Urinary bladder (tissue), 4 donors: Measurements from ENCODE around the gene MYH14. TPM values are rescaled to one million over a fixed set of nuclear protein-coding genes. Genes with fewer than 3 reads are reported as not detected.
A peak's percentile ranks its signal among the peaks of the same experiment; 100 is the strongest.

Experiments used
- DNase-seq: peaks from one replicate; pipeline ENCODE4 v3.0.0-alpha.2; 2015; ENCODE audit errors: extremely low spot score
- H3K27ac ChIP-seq: one replicate; pipeline ENCODE4 v1.5.1; 2013; ENCODE audit warnings: low read depth, mild to moderate bottlenecking, moderate library complexity
- H3K36me3 ChIP-seq: one replicate; pipeline ENCODE4 v1.6.1; 2013; ENCODE audit warnings: mild to moderate bottlenecking, moderate library complexity; ENCODE audit not compliant: insufficient read depth
- H3K4me1 ChIP-seq: one replicate; pipeline ENCODE4 v1.6.1; 2013; ENCODE audit warnings: mild to moderate bottlenecking, moderate library complexity; ENCODE audit not compliant: insufficient read depth
- H3K4me3 ChIP-seq: one replicate; pipeline ENCODE4 v1.5.1; 2013; ENCODE audit warnings: low read depth, low read length
- WGBS: extraction: QIAGEN DNeasy Blood & Tissue Kit; methylation state at CpG from one replicate; pipeline ENCODE4 v1.1.7; 2013; 5-methylcytosine and 5-hydroxymethylcytosine counted together
- polyA plus RNA-seq: library from polyadenylated mRNA; stranded (reverse); fragments of 200-250 nt; gene quantifications from one replicate; pipeline ENCODE4 v1.2.3, GENCODE V29; 2013
- total RNA-seq: library from RNA; depleted of rRNA; stranded (reverse); fragments of >200 nt; gene quantifications from one replicate; pipeline ENCODE4 v1.2.3, GENCODE V29; 2014
- donor health status: healthy with polysubstance abuse.
- donor health status: healthy.

Gene MYH14
- total and polyA plus RNA-seq, 2 donors, result 7.0 to 15.5 TPM

- 87% methylated on average over 20 of the region's 20 CpGs for whole genome bisulfite sequencing
- H3K4me3 ChIP-seq, result no peak overlapping the region
- no peaks in the 10 kb centered on the region for H3K36me3 ChIP-seq
- DNase-seq, result no peak
- no peak overlapping the region for H3K27ac ChIP-seq
- no peaks in the 10 kb centered on the region for H3K4me1 ChIP-seq
Measured at GRCh38 chr19:50320596-50320995, 117.2 kb downstream of the MYH14 start.

- H3K36me3 ChIP-seq, result no peaks in the 10 kb centered on the region
- WGBS, result 90% methylated on average over 4 of the region's 4 CpGs
- DNase-seq, result no peak
- H3K4me1 ChIP-seq, result no peaks in the 10 kb centered on the region
- no peak overlapping the region for H3K27ac ChIP-seq
- H3K4me3 ChIP-seq, result no peak overlapping the region
Measured at GRCh38 chr19:50321831-50322230, 118.4 kb downstream of the MYH14 start.

GRCh38 chr19:50322234-50322633 lies 118.8 kb downstream of the MYH14 start:
- no peaks in the 10 kb centered on the region for H3K36me3 ChIP-seq
- 75% methylated on average over 12 of the region's 12 CpGs for WGBS
- no peaks in the 10 kb centered on the region for H3K4me1 ChIP-seq
- no peak overlapping the region for H3K4me3 ChIP-seq
- H3K27ac ChIP-seq, result no peak overlapping the region
- DNase-seq, result no peak

- Histone ChIP-seq H3K4me1 (no peaks in the 10 kb centered on the region), H3K4me3 (no peak overlapping the region), H3K27ac (no peak overlapping the region), H3K36me3 (no peaks in the 10 kb centered on the region)
- WGBS, result 92% methylated on average over 55 of the region's 55 CpGs
- DNase-seq, result no peak
Measured at GRCh38 chr19:50322931-50323781, 119.7 kb downstream of the MYH14 start.

- H3K4me1 ChIP-seq, result no peaks in the 10 kb centered on the region
- 91% methylated on average over 12 of the region's 12 CpGs for WGBS
- DNase-seq, result no peak
Measured at GRCh38 chr19:50323782-50324133, 120.3 kb downstream of the MYH14 start.

GRCh38 chr19:50324331-50324730 lies 120.9 kb downstream of the MYH14 start:
- H3K4me3 ChIP-seq, result no peak overlapping the region
- 53% methylated on average over 11 of the region's 11 CpGs for WGBS
- DNase-seq, result no peak

More at GRCh38 chr19:50323782-50324133, 120.3 kb downstream of the MYH14 start:
- H3K36me3 ChIP-seq, result no peaks in the 10 kb centered on the region
- no peak overlapping the region for H3K27ac ChIP-seq
- no peak overlapping the region for H3K4me3 ChIP-seq

GRCh38 chr19:50325310-50326100 lies 122.1 kb downstream of the MYH14 start:
- H3K36me3 ChIP-seq, result no peaks in the 10 kb centered on the region
- 1% methylated on average over 48 of the region's 48 CpGs for WGBS
- no peak overlapping the region for H3K4me3 ChIP-seq
- H3K4me1 ChIP-seq, result no peaks in the 10 kb centered on the region
- no peak overlapping the region for H3K27ac ChIP-seq
- no peak for DNase-seq

More at GRCh38 chr19:50324331-50324730, 120.9 kb downstream of the MYH14 start:
- Histone ChIP-seq H3K36me3 (no peaks in the 10 kb centered on the region), H3K4me1 (no peaks in the 10 kb centered on the region), H3K27ac (no peak overlapping the region)

- DNase-seq, result no peak
- 3% methylated on average over 26 of the region's 26 CpGs for WGBS
- no peaks in the 10 kb centered on the region for H3K36me3 ChIP-seq
- no peaks in the 10 kb centered on the region for H3K4me1 ChIP-seq
- no peak overlapping the region for H3K27ac ChIP-seq
- H3K4me3 ChIP-seq, result no peak overlapping the region
Measured at GRCh38 chr19:50326101-50326664, 122.8 kb downstream of the MYH14 start.

GRCh38 chr19:50327013-50327412 lies 123.6 kb downstream of the MYH14 start:
- H3K27ac ChIP-seq, result no peak overlapping the region
- DNase-seq, result no peak
- 37% methylated on average over 4 of the region's 4 CpGs for WGBS
- H3K36me3 ChIP-seq, result no peaks in the 10 kb centered on the region
- no peaks in the 10 kb centered on the region for H3K4me1 ChIP-seq
- H3K4me3 ChIP-seq, result no peak overlapping the region

GRCh38 chr19:50327461-50328223 lies 124.2 kb downstream of the MYH14 start:
- 20% methylated on average over 20 of the region's 20 CpGs for WGBS
- no peak for DNase-seq
- H3K27ac ChIP-seq, result no peak overlapping the region
- no peaks in the 10 kb centered on the region for H3K36me3 ChIP-seq
- H3K4me3 ChIP-seq, result no peak overlapping the region
- H3K4me1 ChIP-seq, result no peaks in the 10 kb centered on the region

- no peak for DNase-seq
- Histone ChIP-seq H3K4me1 (no peaks in the 10 kb centered on the region), H3K27ac (no peak overlapping the region), H3K4me3 (peak overlapping the region; percentile 33), H3K36me3 (no peaks in the 10 kb centered on the region)
- WGBS, result 1% methylated on average over 103 of the region's 104 CpGs
Measured at GRCh38 chr19:50328224-50328872, 124.9 kb downstream of the MYH14 start.

GRCh38 chr19:50328873-50329145 lies 125.4 kb downstream of the MYH14 start:
- H3K27ac ChIP-seq, result no peak overlapping the region
- no peaks in the 10 kb centered on the region for H3K36me3 ChIP-seq
- H3K4me1 ChIP-seq, result no peaks in the 10 kb centered on the region
- H3K4me3 ChIP-seq, result peak overlapping the region; percentile 33
- no peak for DNase-seq
- 2% methylated on average over 40 of the region's 40 CpGs for WGBS
